Body of pancreas (tissue), 4 donors: ENCODE data around the gene IGSF21. TPM values are rescaled to one million over a fixed set of nuclear protein-coding genes. Genes with fewer than 3 reads are reported as not detected.
A peak's percentile ranks its signal among the peaks of the same experiment; 100 is the strongest.

Experiments
- ATAC-seq: fragments of 150-250 bp; one replicate; pipeline ENCODE4 v1.9.1; 2016
- DNase-seq, 4 donors: peaks; one replicate each; pipeline ENCODE4 v3.0.0-alpha.2; 2019
- H3K27ac ChIP-seq, 4 donors: fragments of 200-600 bp; sonication (generic); 1 replicate in 3 of 4; 2 replicates in 1 of 4; pipeline versions ENCODE4 v1.5.1 to v1.6.1; 2016 to 2019; ENCODE audit warnings: mild to moderate bottlenecking in 1 of 4, mixed read lengths in 1 of 4, moderate library complexity in 1 of 4
- H3K27me3 ChIP-seq, 2 donors: fragments of 200-600 bp; sonication (generic); one replicate each; pipeline ENCODE4 v1.6.0; 2016; ENCODE audit warnings: mild to moderate bottlenecking in 1 of 2
- H3K36me3 ChIP-seq, 2 donors: fragments of 200-600 bp; sonication (generic); replicated peaks in 1 of 2; 2 replicates each; pipeline ENCODE4 v1.5.1; 2016; ENCODE audit warnings: low read depth in 2 of 2; ENCODE audit not compliant: insufficient read depth in 1 of 2
- H3K4me1 ChIP-seq: fragments of 200-600 bp; sonication (generic); one replicate; pipeline ENCODE4 v1.6.0; 2016
- H3K4me3 ChIP-seq, 2 donors: fragments of 200-600 bp; sonication (generic); 1 replicate in 1 of 2; 2 replicates in 1 of 2; pipeline ENCODE4 v1.5.1; 2016 to 2019
- H3K9me3 ChIP-seq, 3 donors: fragments of 200-600 bp; sonication (generic); 1 replicate in 2 of 3; 2 replicates in 1 of 3; pipeline ENCODE4 v1.5.1; 2016
- POLR2A ChIP-seq, 3 donors: fragments of 450-650 bp; IDR thresholded peaks; one replicate each; pipeline ENCODE4 v1.6.1; 2016; ENCODE audit warnings: antibody characterized with exemption in 3 of 3, mild to moderate bottlenecking in 2 of 3
- WGBS, 2 donors: methylation state at CpG; one replicate each; pipeline ENCODE4 v1.1.5; 2017; 5-methylcytosine and 5-hydroxymethylcytosine counted together
- intact Hi-C: fragments of 100-400 bp; cut with DNase I; formaldehyde crosslinking; loops from one replicate; pipeline ENCODE4 v1.15.1; 2023
- total RNA-seq, 2 donors: library from RNA; depleted of rRNA; stranded (reverse); fragments of >200 nt; gene quantifications; one replicate each; pipeline ENCODE4 v1.1.0, GENCODE V29; 2016
- TF ChIP-seq, protein P1 (sequence below), 7 experiments: fragments of 450-650 bp in 4 of 7; fragments of 200-600 bp in 3 of 7; sonication (generic) in 3 of 7; IDR thresholded peaks; one replicate each; pipeline ENCODE4 v1.5.1; 2016 to 2019; ENCODE audit warnings: antibody characterized with exemption in 7 of 7

The IGSF21 gene
- total RNA-seq, 2 donors from 2014 or later = 0.33 to 2.1 TPM

DNA sequence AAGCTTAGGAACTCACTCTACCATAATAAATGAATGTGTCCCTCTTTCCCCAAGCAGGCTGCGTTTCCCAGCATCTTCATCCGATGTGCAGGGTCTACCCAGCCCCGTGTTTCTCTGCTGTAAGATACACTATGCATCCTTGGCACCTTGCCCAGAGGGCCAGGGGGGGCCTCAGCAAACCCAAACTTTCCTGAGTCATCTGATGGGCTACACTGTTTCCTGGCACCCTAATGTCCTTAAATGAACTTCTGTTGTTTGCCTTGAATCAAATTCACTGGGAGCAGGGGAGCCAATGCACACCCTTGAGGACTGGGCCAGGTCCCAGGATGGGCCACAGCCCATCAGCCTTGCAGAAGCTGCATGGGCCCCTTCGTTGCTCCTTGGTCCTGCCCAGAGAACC is 145.5 kb downstream of the IGSF21 start:
- 57 to 79% methylated on average over 3 to 4 of the region's 4 CpGs for WGBS, 2 donors
- Histone ChIP-seq H3K27me3 (no peaks in the 10 kb centered on the region), H3K4me3 (no peak overlapping the region), H3K27ac (no peak overlapping the region), H3K36me3 (no peaks in the 10 kb centered on the region), H3K4me1 (no peaks in the 10 kb centered on the region), H3K9me3 (no peaks in the 10 kb centered on the region)
- ATAC-seq = no peak
- intact Hi-C loops = no loop called here
- no peak for TF ChIP-seq POLR2A (IDR thresholded peaks at IDR 0.05)
- TF ChIP-seq, protein P1, sequence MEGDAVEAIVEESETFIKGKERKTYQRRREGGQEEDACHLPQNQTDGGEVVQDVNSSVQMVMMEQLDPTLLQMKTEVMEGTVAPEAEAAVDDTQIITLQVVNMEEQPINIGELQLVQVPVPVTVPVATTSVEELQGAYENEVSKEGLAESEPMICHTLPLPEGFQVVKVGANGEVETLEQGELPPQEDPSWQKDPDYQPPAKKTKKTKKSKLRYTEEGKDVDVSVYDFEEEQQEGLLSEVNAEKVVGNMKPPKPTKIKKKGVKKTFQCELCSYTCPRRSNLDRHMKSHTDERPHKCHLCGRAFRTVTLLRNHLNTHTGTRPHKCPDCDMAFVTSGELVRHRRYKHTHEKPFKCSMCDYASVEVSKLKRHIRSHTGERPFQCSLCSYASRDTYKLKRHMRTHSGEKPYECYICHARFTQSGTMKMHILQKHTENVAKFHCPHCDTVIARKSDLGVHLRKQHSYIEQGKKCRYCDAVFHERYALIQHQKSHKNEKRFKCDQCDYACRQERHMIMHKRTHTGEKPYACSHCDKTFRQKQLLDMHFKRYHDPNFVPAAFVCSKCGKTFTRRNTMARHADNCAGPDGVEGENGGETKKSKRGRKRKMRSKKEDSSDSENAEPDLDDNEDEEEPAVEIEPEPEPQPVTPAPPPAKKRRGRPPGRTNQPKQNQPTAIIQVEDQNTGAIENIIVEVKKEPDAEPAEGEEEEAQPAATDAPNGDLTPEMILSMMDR (IDR thresholded peaks at IDR 0.05) = no peak
- no peak for DNase-seq

- TF ChIP-seq, protein P1 (IDR thresholded peaks at IDR 0.05) = no peak
- TF ChIP-seq POLR2A (IDR thresholded peaks at IDR 0.05) = no peak
- Histone ChIP-seq H3K27me3 (no peaks in the 10 kb centered on the region), H3K36me3 (no peaks in the 10 kb centered on the region), H3K4me3 (no peak overlapping the region), H3K4me1 (no peaks in the 10 kb centered on the region), H3K27ac (no peak overlapping the region), H3K9me3 (no peaks in the 10 kb centered on the region)
- DNase-seq = peak; percentile 50 to 71 (median 64)
- intact Hi-C loops = no loop called here
- ATAC-seq = peak; percentile 50
- 28 to 57% methylated on average over 10 to 18 of the region's 18 CpGs for WGBS, 2 donors
These were observed 149.0 kb downstream of the IGSF21 start for GRCh38 chr1:18256282-18257235.

DNA sequence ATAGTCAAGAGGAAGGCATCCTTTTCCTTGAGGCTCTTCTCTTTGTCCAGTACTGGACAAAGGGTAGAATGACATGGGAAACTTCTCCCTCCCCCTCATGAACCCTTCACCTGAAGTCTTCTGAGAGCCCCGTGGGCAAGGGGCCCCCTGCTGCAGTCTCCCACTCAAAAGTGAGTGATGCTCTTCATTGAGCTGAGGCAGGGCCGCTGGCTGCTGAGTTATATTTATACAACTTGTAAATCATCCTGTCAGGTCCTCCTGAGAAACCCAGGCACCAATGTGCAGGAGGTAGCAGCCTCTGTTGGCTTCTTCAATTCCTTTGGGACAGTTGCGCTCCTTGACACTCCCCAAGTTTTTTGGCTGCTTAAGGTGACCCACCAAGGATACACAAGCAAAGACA is 150.2 kb downstream of the IGSF21 start:
- 58 to 67% methylated on average over 2 to 3 of the region's 3 CpGs for whole genome bisulfite sequencing, 2 donors
- H3K36me3 ChIP-seq = no peaks in the 10 kb centered on the region
- H3K27ac ChIP-seq = no peak overlapping the region
- H3K9me3 ChIP-seq = no peaks in the 10 kb centered on the region
- DNase-seq (no peak), ATAC-seq (no peak)
- no peaks in the 10 kb centered on the region for H3K27me3 ChIP-seq
- intact Hi-C loops = no loop called here
- H3K4me3 ChIP-seq = no peak overlapping the region
- TF ChIP-seq, protein P1 (IDR thresholded peaks at IDR 0.05) = no peak
- no peak for TF ChIP-seq POLR2A (IDR thresholded peaks at IDR 0.05)
- H3K4me1 ChIP-seq = no peaks in the 10 kb centered on the region

DNA sequence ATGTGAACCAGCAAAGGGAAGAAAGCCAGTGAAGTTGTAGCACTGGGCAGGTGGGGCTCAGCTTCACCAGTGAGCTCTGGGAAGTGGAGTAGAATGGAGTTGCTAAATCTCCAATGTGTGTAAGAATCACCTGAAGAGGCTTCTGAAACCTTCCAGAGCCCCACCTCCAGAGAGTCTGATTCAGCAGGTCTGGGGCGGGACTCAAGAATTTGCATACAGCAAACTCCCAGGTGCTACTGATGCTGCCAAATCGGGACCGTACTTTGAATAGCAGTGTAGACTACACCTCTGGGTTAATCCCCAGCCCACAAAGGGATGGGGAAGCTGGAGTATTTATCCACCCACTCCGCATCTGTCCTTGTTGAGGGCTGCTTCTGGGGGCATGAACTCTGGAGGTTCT is 154.3 kb downstream of the IGSF21 start:
- TF ChIP-seq, protein P1 (IDR thresholded peaks at IDR 0.05) = no peak
- no peak for TF ChIP-seq POLR2A (IDR thresholded peaks at IDR 0.05)
- Histone ChIP-seq H3K4me3 (no peak overlapping the region), H3K9me3 (no peaks in the 10 kb centered on the region), H3K4me1 (no peaks in the 10 kb centered on the region), H3K27me3 (no peaks in the 10 kb centered on the region), H3K36me3 (no peaks in the 10 kb centered on the region), H3K27ac (no peak overlapping the region)
- DNase-seq = no peak
- no peak for ATAC-seq
- intact Hi-C loops = no loop called here
- WGBS, 2 donors = 15 to 29% methylated on average over 3 to 4 of the region's 4 CpGs
